Activated T-cell treated with anti-CD3 and anti-CD28 coated beads, Interleukin-2, amount 50 U/mL, for 72 hours (primary cell): Measurements from ENCODE around the gene SLC29A1. TPM values are rescaled to one million over a fixed set of nuclear protein-coding genes. Genes with fewer than 3 reads are reported as not detected.

Source experiments
- ATAC-seq, 2 donors: fragments of 150-1000 bp; cut with Tn5 transposase; replicated peaks in 1 of 2; 2 replicates each; pipeline ENCODE4 v1.10.0; 2021; ENCODE audit warnings: moderate library complexity in 2 of 2, mild to moderate bottlenecking in 1 of 2
- DNase-seq, 2 donors: peaks; one replicate each; pipeline ENCODE4 v3.0.0; 2021 to 2022; ENCODE audit warnings: mixed read lengths in 1 of 2
- H3K27ac Mint-ChIP-seq: one replicate; pipeline ENCODE4 v1.8.0; 2022; ENCODE audit warnings: mild to moderate bottlenecking, moderate library complexity, mixed read lengths
- H3K27me3 Mint-ChIP-seq: one replicate; pipeline ENCODE4 v1.8.0; 2022; ENCODE audit warnings: low read depth, mixed read lengths
- H3K36me3 Mint-ChIP-seq, 2 donors: one replicate each; pipeline ENCODE4 v1.8.0; 2022; ENCODE audit warnings: mixed read lengths in 2 of 2, mild to moderate bottlenecking in 1 of 2; ENCODE audit not compliant: insufficient read depth in 2 of 2
- H3K4me1 Mint-ChIP-seq: one replicate; pipeline ENCODE4 v1.8.0; 2022; ENCODE audit warnings: low read depth, mixed read lengths
- H3K4me3 Mint-ChIP-seq, 2 donors: one replicate each; pipeline ENCODE4 v1.8.0; 2022; ENCODE audit warnings: mild to moderate bottlenecking in 2 of 2, mixed read lengths in 2 of 2, moderate library complexity in 2 of 2
- H3K9me3 Mint-ChIP-seq, 2 donors: one replicate each; pipeline ENCODE4 v1.8.0; 2022; ENCODE audit warnings: mixed read lengths in 2 of 2
- total RNA-seq, 2 donors: library from RNA; stranded (reverse); gene quantifications; one replicate each; pipeline ENCODE4 v1.2.3, GENCODE V29; 2022

Gene SLC29A1
- total RNA-seq, 2 donors from 2014 or later: 21.7 to 28.0 TPM

GRCh38 chr6:44201638-44202303, 21.6 kb upstream of the SLC29A1 start:
- no peaks in the 10 kb centered on the region for H3K36me3 Mint-ChIP-seq
- H3K4me1 Mint-ChIP-seq: no peaks in the 10 kb centered on the region
- no peak overlapping the region for H3K4me3 Mint-ChIP-seq
- H3K27me3 Mint-ChIP-seq: peaks cover 5% of the 10 kb centered on the region
- DNase-seq: no peak
- H3K27ac Mint-ChIP-seq: no peak overlapping the region
- no peak for ATAC-seq
- H3K9me3 Mint-ChIP-seq: no peaks in the 10 kb centered on the region

GRCh38 chr6:44202332-44202971, 20.9 kb upstream of the SLC29A1 start:
- Mint-ChIP-seq H3K4me1 (no peaks in the 10 kb centered on the region), H3K27ac (no peak overlapping the region), H3K27me3 (peaks cover 5% of the 10 kb centered on the region), H3K4me3 (no peak overlapping the region), H3K36me3 (no peaks in the 10 kb centered on the region), H3K9me3 (no peaks in the 10 kb centered on the region)
- DNase-seq: no peak
- ATAC-seq: no peak

- Mint-ChIP-seq H3K27me3 (peaks cover 7% of the 10 kb centered on the region), H3K27ac (no peak overlapping the region), H3K4me1 (no peaks in the 10 kb centered on the region), H3K4me3 (no peak overlapping the region), H3K9me3 (no peaks in the 10 kb centered on the region), H3K36me3 (no peaks in the 10 kb centered on the region)
- no peak for ATAC-seq
- no peak for DNase-seq
Observed at GRCh38 chr6:44202972-44203750, 20.2 kb upstream of the SLC29A1 start.

- no peaks in the 10 kb centered on the region for H3K36me3 Mint-ChIP-seq
- ATAC-seq: no peak
- no peak overlapping the region for H3K27ac Mint-ChIP-seq
- no peaks in the 10 kb centered on the region for H3K4me1 Mint-ChIP-seq
- no peak overlapping the region for H3K4me3 Mint-ChIP-seq
- DNase-seq: no peak
- peaks cover 15% of the 10 kb centered on the region for H3K27me3 Mint-ChIP-seq
- H3K9me3 Mint-ChIP-seq: no peaks in the 10 kb centered on the region
Observed at GRCh38 chr6:44203955-44204354, 19.4 kb upstream of the SLC29A1 start.

GRCh38 chr6:44207966-44208365, 15.4 kb upstream of the SLC29A1 start:
- peaks cover 11% of the 10 kb centered on the region for H3K27me3 Mint-ChIP-seq
- DNase-seq (no peak), ATAC-seq (no peak)
- H3K9me3 Mint-ChIP-seq: no peaks in the 10 kb centered on the region
- no peaks in the 10 kb centered on the region for H3K4me1 Mint-ChIP-seq
- H3K4me3 Mint-ChIP-seq: no peak overlapping the region
- no peak overlapping the region for H3K27ac Mint-ChIP-seq
- H3K36me3 Mint-ChIP-seq: no peaks in the 10 kb centered on the region

- no peak overlapping the region for H3K4me3 Mint-ChIP-seq
- H3K27me3 Mint-ChIP-seq: peaks cover 19% of the 10 kb centered on the region
- H3K36me3 Mint-ChIP-seq: no peaks in the 10 kb centered on the region
- no peaks in the 10 kb centered on the region for H3K4me1 Mint-ChIP-seq
- no peak overlapping the region for H3K27ac Mint-ChIP-seq
- H3K9me3 Mint-ChIP-seq: no peaks in the 10 kb centered on the region
- ATAC-seq: no peak
- no peak for DNase-seq
Observed at GRCh38 chr6:44211284-44211683, 12.1 kb upstream of the SLC29A1 start.

GRCh38 chr6:44214307-44214706, 9.1 kb upstream of the SLC29A1 start:
- H3K36me3 Mint-ChIP-seq: no peaks in the 10 kb centered on the region
- H3K4me3 Mint-ChIP-seq: no peak overlapping the region
- H3K4me1 Mint-ChIP-seq: peaks cover 4% of the 10 kb centered on the region
- H3K9me3 Mint-ChIP-seq: no peaks in the 10 kb centered on the region
- no peak overlapping the region for H3K27ac Mint-ChIP-seq
- no peak for ATAC-seq
- H3K27me3 Mint-ChIP-seq: peaks cover 7% of the 10 kb centered on the region
- DNase-seq: no peak

GRCh38 chr6:44216677-44217331, 6.6 kb upstream of the SLC29A1 start, which contains the start of gene MYMX:
TSS of gene MYMX (plus strand) at chr6:44216926. CDS start at chr6:44217472, 546 bp downstream.
- H3K27me3 Mint-ChIP-seq: peaks cover 7% of the 10 kb centered on the region
- no peak within 1 kb of the TSS for H3K27ac Mint-ChIP-seq
- peak within 1 kb of the TSS in 1 of 2 donors; percentile 6 for H3K4me3 Mint-ChIP-seq
- ATAC-seq (no peak), DNase-seq (no peak)
- H3K36me3 Mint-ChIP-seq: no peaks in the 10 kb centered on the region
- H3K9me3 Mint-ChIP-seq: no peaks in the 10 kb centered on the region
- H3K4me1 Mint-ChIP-seq: peaks cover 14% of the 10 kb centered on the region

GRCh38 chr6:44217332-44218143, 5.9 kb upstream of the SLC29A1 start:
- Mint-ChIP-seq H3K36me3 (no peaks in the 10 kb centered on the region), H3K9me3 (no peaks in the 10 kb centered on the region)

GRCh38 chr6:44219053-44219814, 4.2 kb upstream of the SLC29A1 start:
- peaks cover 3% of the 10 kb centered on the region for H3K27me3 Mint-ChIP-seq
- no peaks in the 10 kb centered on the region for H3K36me3 Mint-ChIP-seq
- ATAC-seq: peak; percentile 27 to 39
- H3K4me1 Mint-ChIP-seq: peaks cover 31% of the 10 kb centered on the region
- peak overlapping the region; percentile 68 to 77 for H3K4me3 Mint-ChIP-seq
- H3K27ac Mint-ChIP-seq: no peak overlapping the region
- H3K9me3 Mint-ChIP-seq: no peaks in the 10 kb centered on the region
- DNase-seq: peak; percentile 51 to 63

More at GRCh38 chr6:44217332-44218143, 5.9 kb upstream of the SLC29A1 start:
- ATAC-seq (no peak), DNase-seq (no peak)
- H3K27me3 Mint-ChIP-seq: peaks cover 7% of the 10 kb centered on the region
- peaks cover 21% of the 10 kb centered on the region for H3K4me1 Mint-ChIP-seq
- H3K4me3 Mint-ChIP-seq: no peak overlapping the region
- no peak overlapping the region for H3K27ac Mint-ChIP-seq

- Mint-ChIP-seq H3K27ac (no peak overlapping the region), H3K9me3 (no peaks in the 10 kb centered on the region), H3K27me3 (no peaks in the 10 kb centered on the region), H3K36me3 (no peaks in the 10 kb centered on the region), H3K4me3 (peak overlapping the region; percentile 10 to 77), H3K4me1 (peaks cover 40% of the 10 kb centered on the region)
- DNase-seq (no peak), ATAC-seq (peak in 1 of 2 donors; percentile 4)
Observed at GRCh38 chr6:44219815-44220784, 3.3 kb upstream of the SLC29A1 start.
